K562 (cell line): ENCODE results near the gene GABRR2. TPM values are rescaled to one million over a fixed set of nuclear protein-coding genes. Genes with fewer than 3 reads are reported as not detected.

Source experiments
- ATAC-seq: fragments of 200-7000 bp; cut with Tn5 transposase; 3 replicates; pipeline ENCODE4 v1.9.1; 2020; ENCODE audit warnings: moderate library complexity
- BruUV-seq: library from RNA; stranded (reverse); fragments of 400-500 nt; replicated peaks from 2 replicates; lab custom pipeline; 2021; lab: Mats Ljungman, UMichigan
- CTCF ChIA-PET: fragments of 300-600 bp; formaldehyde crosslinking; extraction: SDS; loops from one replicate; lab custom pipeline; 2021; ENCODE audit warnings: low intra/inter-chr PET ratio; lab: Yijun Ruan, JAX
- POLR2A ChIA-PET: fragments of 300-600, 350-650 bp; sonication (Branson Sonifier 250); formaldehyde crosslinking; extraction: SDS; loops from one replicate; lab custom pipeline; 2021; ENCODE audit warnings: antibody characterized with exemption, inconsistent platforms; lab: Yijun Ruan, JAX
- DNase-seq, 4 experiments: peaks; one replicate each; pipeline versions ENCODE4 v3.0.0 to v3.0.0-alpha.2; 2011 to 2018; ENCODE audit warnings: low spot score in 3 of 4, mixed read lengths in 3 of 4; ENCODE audit errors: extremely low read depth in 1 of 4
- FAIRE-seq: peaks from 2 replicates; lab custom pipeline; 2011; peaks lifted over from hg19 to GRCh38; lab: Jason Lieb, UNC
- H2AFZ ChIP-seq: 2 replicates; pipeline ENCODE4 v1.6.0; 2011; ENCODE audit warnings: low read depth, low read length, control low read depth, inconsistent platforms
- H3K27ac ChIP-seq: fragments of 200-600 bp; 3 replicates; pipeline ENCODE4 v1.8.0; 2011; ENCODE audit warnings: low read depth, mild to moderate bottlenecking, control low read depth, inconsistent platforms, low read length, moderate library complexity, mixed read lengths; ENCODE audit errors: extremely low read depth
- H3K27me3 ChIP-seq, 2 experiments: fragments of 300-600 bp in 1 of 2; 2 replicates in 1 of 2; 3 replicates in 1 of 2; pipeline versions ENCODE4 v1.6.0 to v1.8.0; 2011; ENCODE audit warnings: inconsistent platforms in 2 of 2, low read length in 2 of 2, mild to moderate bottlenecking in 1 of 2, mixed read lengths in 1 of 2, moderate library complexity in 1 of 2; ENCODE audit not compliant: control insufficient read depth in 2 of 2, insufficient read depth in 2 of 2
- H3K36me3 ChIP-seq: fragments of 300-600 bp; 3 replicates; pipeline ENCODE4 v1.8.0; 2011; ENCODE audit warnings: mild to moderate bottlenecking, low read length, inconsistent platforms; ENCODE audit not compliant: control insufficient read depth, insufficient read depth
- H3K4me1 ChIP-seq, 2 experiments: fragments of 200-600 bp in 1 of 2; replicated peaks in 1 of 2; 2 replicates in 1 of 2; 3 replicates in 1 of 2; pipeline versions ENCODE4 v1.5.1 to v1.8.0; 2011; ENCODE audit warnings: inconsistent platforms in 2 of 2, low read length in 2 of 2, mild to moderate bottlenecking in 1 of 2, mixed read lengths in 1 of 2, moderate library complexity in 1 of 2; ENCODE audit not compliant: control insufficient read depth in 2 of 2, insufficient read depth in 2 of 2
- H3K4me2 ChIP-seq: 2 replicates; pipeline ENCODE4 v1.6.1; 2011; ENCODE audit warnings: low read length, control low read depth, inconsistent platforms, mixed read lengths; ENCODE audit not compliant: insufficient read depth
- H3K4me3 ChIP-seq: fragments of 200-600 bp; sonication (generic), shearing (Covaris generic); 2 replicates; pipeline ENCODE4 v1.5.1; 2016; ENCODE audit warnings: control low read depth, inconsistent platforms
- H3K79me2 ChIP-seq: fragments of 200-600 bp; 3 replicates; pipeline ENCODE4 v1.8.0; 2011; ENCODE audit warnings: low read length, inconsistent platforms; ENCODE audit not compliant: control insufficient read depth, insufficient read depth
- H3K9ac ChIP-seq, 2 experiments: 2 replicates each; pipeline versions ENCODE4 v1.6.0 to v1.6.1; 2011; ENCODE audit warnings: low read depth in 2 of 2, low read length in 2 of 2, control low read depth in 1 of 2, inconsistent platforms in 1 of 2, mild to moderate bottlenecking in 1 of 2, mixed read lengths in 1 of 2; ENCODE audit not compliant: insufficient read depth in 1 of 2
- H3K9me1 ChIP-seq: one replicate; pipeline ENCODE4 v1.6.0; 2011; ENCODE audit warnings: inconsistent platforms, mild to moderate bottlenecking, low read length, moderate library complexity; ENCODE audit not compliant: control insufficient read depth, insufficient read depth
- H3K9me3 ChIP-seq: replicated peaks from 2 replicates; pipeline ENCODE4 v1.5.1; 2011; ENCODE audit warnings: low read depth, low read length, inconsistent platforms; ENCODE audit not compliant: control insufficient read depth, insufficient read depth
- H4K20me1 ChIP-seq: replicated peaks from 2 replicates; pipeline ENCODE4 v1.6.1; 2011; ENCODE audit warnings: low read length, inconsistent platforms, mixed read lengths; ENCODE audit not compliant: control insufficient read depth, insufficient read depth
- ILK ChIP-seq: fragments of 450-650 bp; IDR thresholded peaks from 2 replicates; pipeline ENCODE4 v1.6.1; 2016; ENCODE audit warnings: missing genetic modification characterization, low read depth, mild to moderate bottlenecking, missing compliant biosample characterization, moderate library complexity, borderline replicate concordance
- NKRF ChIP-seq: fragments of 450-650 bp; IDR thresholded peaks from 2 replicates; pipeline ENCODE4 v1.6.1; 2016; ENCODE audit warnings: borderline replicate concordance
- NUFIP1 ChIP-seq: fragments of 450-650 bp; IDR thresholded peaks from 2 replicates; pipeline ENCODE4 v1.6.1; 2018; ENCODE audit not compliant: partially characterized antibody
- ZNF324 ChIP-seq: fragments of 250-450 bp; sonication (Bioruptor Pico); IDR thresholded peaks from 2 replicates; pipeline ENCODE4 v1.4.0; 2020; ENCODE audit warnings: mild to moderate bottlenecking
- ZNF57 ChIP-seq: fragments of 450-650 bp; formaldehyde crosslinking; IDR thresholded peaks from 2 replicates; pipeline ENCODE4 v1.4.0; 2020; ENCODE audit warnings: mild to moderate bottlenecking, moderate library complexity
- WGBS: fragments of 100-300 bp; shearing (Covaris generic); methylation state at CpG from one replicate; pipeline ENCODE4 v1.1.6; 2016; ENCODE audit warnings: low coverage, mixed read lengths; ENCODE audit not compliant: insufficient coverage; ENCODE audit errors: missing lambda C conversion rate; 5-methylcytosine and 5-hydroxymethylcytosine counted together
- in situ Hi-C: fragments of 300-500 bp; cut with MboI; formaldehyde crosslinking; loops from 4 replicates; pipeline ENCODE4 v1.15.0; 2018; ENCODE audit warnings: inconsistent platforms, mixed read lengths
- intact Hi-C: fragments of 100-400 bp; cut with micrococcal nuclease; formaldehyde crosslinking; loops from 2 replicates; pipeline ENCODE4 v1.14.2; 2022
- polyA plus RNA-seq, 8 experiments: library from polyadenylated mRNA; depleted of rRNA in 4 of 8; stranded (reverse) in 5 of 8; unstranded in 3 of 8; fragments of >200 nt; fragmentation: Nextera tagmentation in 2 of 8; fragmentation: Illumina TruSeq in 1 of 8; extraction: Ambion mirVana in 2 of 8; extraction: Trizol in 1 of 8; gene quantifications; 2 replicates each; pipeline versions ENCODE4 v1.2.1 to v1.2.3, GENCODE V29; 2011 to 2014; ENCODE audit warnings: inconsistent platforms in 1 of 8, missing spikeins in 1 of 8
- total RNA-seq, 7 experiments: library from RNA; depleted of rRNA in 6 of 7; stranded (reverse); fragments of >200 nt in 6 of 7; fragmentation: Illumina TruSeq in 2 of 7; extraction: Trizol in 2 of 7; gene quantifications; 2 replicates each; pipeline versions ENCODE4 v1.2.1 to v1.2.3, GENCODE V29; 2011 to 2021; ENCODE audit warnings: low replicate concordance in 1 of 7

Gene GABRR2
- total and polyA plus RNA-seq, 9 of the 15 experiments (the other 6 are each of a cell fraction or from before 2014, with no cell fraction given): 0.09 to 0.13 (median 0.10) TPM; not detected in 6

GRCh38 chr6:89313006-89313405, 2.1 kb downstream of the GABRR2 start:
- WGBS: 38% methylated on average over 1 of the region's 1 CpG
- in situ Hi-C loops (no loop called here), intact Hi-C loops (loop anchor here (5.0 kb wide), 2 partner anchors 119 to 299 kb away; partner anchors contain the start of gene ANKRD6)
- no peak overlapping the region for H3K27ac ChIP-seq
- peaks cover 0 to 11% of the 10 kb centered on the region in 2 experiments; a peak in 1 of 5 replicates for H3K27me3 ChIP-seq
- no peaks in the 10 kb centered on the region for H3K9me1 ChIP-seq
- H3K36me3 ChIP-seq: no peaks in the 10 kb centered on the region
- ChIA-PET CTCF (no interaction called here), POLR2A (interaction anchor here (1.4 kb wide), 1 partner anchor 38 kb away, joined by 7 read pairs; no protein-coding TSS in a partner anchor)
- peaks cover 0 to 2% of the 10 kb centered on the region in 2 experiments; a peak in 1 of 5 replicates for H3K4me1 ChIP-seq
- TF ChIP-seq ZNF324 (no peak), ZNF57 (CRISPR knock-in tag) (no peak), NUFIP1 (no peak), ILK (tag) (no peak), NKRF (no peak)
- DNase-seq: no peak
- ATAC-seq: no peak
- no peak for FAIRE-seq
- H2AFZ ChIP-seq: no peak overlapping the region
- no peaks in the 10 kb centered on the region for H4K20me1 ChIP-seq
- no peak overlapping the region for H3K9ac ChIP-seq
- BruUV-seq: no TSS peak
- no peak overlapping the region for H3K4me3 ChIP-seq
- no peaks in the 10 kb centered on the region for H3K9me3 ChIP-seq
- H3K79me2 ChIP-seq: no peaks in the 10 kb centered on the region
- H3K4me2 ChIP-seq: no peak overlapping the region
